DND-41 (cell line): ENCODE data around the gene RAD51B.

Source experiments
- ATAC-seq: fragments of 200-7000 bp; cut with Tn5 transposase; 3 replicates; pipeline ENCODE4 v1.9.1; 2021; ENCODE audit warnings: low read depth; ENCODE audit not compliant: insufficient read depth
- DNase-seq: peaks from one replicate; pipeline ENCODE4 v3.0.0-alpha.2; 2020
- H2AFZ ChIP-seq: 2 replicates; pipeline ENCODE4 v1.6.0; 2012; ENCODE audit warnings: low read depth, low read length
- H3K27ac ChIP-seq: 2 replicates; pipeline ENCODE4 v1.5.1; 2012; ENCODE audit warnings: low read length, inconsistent platforms
- H3K27me3 ChIP-seq: fragments of 200-600 bp; sonication (generic); 2 replicates; pipeline ENCODE4 v1.6.0; 2012; ENCODE audit warnings: low read length, mild to moderate bottlenecking, inconsistent platforms; ENCODE audit not compliant: insufficient read depth, poor library complexity
- H3K36me3 ChIP-seq: 2 replicates; pipeline ENCODE4 v1.5.1; 2012; ENCODE audit warnings: low read length, inconsistent platforms; ENCODE audit not compliant: insufficient read depth
- H3K4me1 ChIP-seq: 2 replicates; pipeline ENCODE4 v1.5.1; 2012; ENCODE audit warnings: mild to moderate bottlenecking, low read length; ENCODE audit not compliant: insufficient read depth
- H3K4me2 ChIP-seq: 2 replicates; pipeline ENCODE4 v1.6.0; 2012; ENCODE audit warnings: mild to moderate bottlenecking, moderate library complexity, low read length, inconsistent platforms; ENCODE audit not compliant: insufficient read depth
- H3K4me3 ChIP-seq, 2 experiments: fragments of 200-600 bp in 1 of 2; shearing (Covaris generic) in 1 of 2; 2 replicates each; pipeline ENCODE4 v1.5.1; 2012 to 2016; ENCODE audit warnings: inconsistent platforms in 2 of 2, low read length in 2 of 2, mild to moderate bottlenecking in 2 of 2, low read depth in 1 of 2, moderate library complexity in 1 of 2
- H3K79me2 ChIP-seq: 2 replicates; pipeline ENCODE4 v1.6.0; 2012; ENCODE audit warnings: low read length, inconsistent platforms; ENCODE audit not compliant: insufficient read depth
- H3K9ac ChIP-seq: 2 replicates; pipeline ENCODE4 v1.6.0; 2012; ENCODE audit warnings: low read depth, mild to moderate bottlenecking, inconsistent platforms, low read length, moderate library complexity
- H3K9me3 ChIP-seq: 2 replicates; pipeline ENCODE4 v1.5.1; 2012; ENCODE audit warnings: low read length, moderate library complexity, mild to moderate bottlenecking, inconsistent platforms; ENCODE audit not compliant: insufficient read depth, severe bottlenecking
- H4K20me1 ChIP-seq: 2 replicates; pipeline ENCODE4 v1.6.0; 2012; ENCODE audit warnings: low read length; ENCODE audit not compliant: insufficient read depth
- EZH2 ChIP-seq: IDR thresholded peaks from 3 replicates; pipeline ENCODE4 v1.6.1; 2012; ENCODE audit warnings: borderline replicate concordance, low read depth, mild to moderate bottlenecking, moderate library complexity, low read length, inconsistent platforms; ENCODE audit not compliant: severe bottlenecking
- TF ChIP-seq, protein P1 (sequence below): IDR thresholded peaks from 2 replicates; pipeline ENCODE4 v1.5.1; 2012; ENCODE audit warnings: borderline replicate concordance, low read length, moderate library complexity, mild to moderate bottlenecking; ENCODE audit not compliant: poor library complexity, severe bottlenecking; ENCODE audit errors: extremely low read depth

Gene RAD51B

DNA sequence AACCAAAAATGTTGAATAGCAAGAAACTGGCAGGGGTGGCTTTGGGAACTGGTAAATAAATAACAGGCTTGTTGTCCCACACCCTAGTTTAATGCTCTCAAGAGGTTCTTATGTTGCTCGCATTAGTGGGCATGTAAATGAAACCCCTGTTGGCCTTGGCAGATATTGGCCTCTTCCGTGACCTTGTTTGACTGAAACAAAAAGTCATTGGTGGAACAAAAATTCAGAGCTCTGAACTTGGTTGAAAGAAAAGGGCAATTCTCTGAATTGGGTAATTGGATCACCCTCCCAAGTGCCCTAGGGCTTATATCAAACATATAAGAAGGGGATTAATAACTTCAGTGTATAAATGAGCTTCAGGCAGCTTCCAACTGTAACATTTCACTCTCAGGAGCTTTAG lies 547.1 kb downstream of the RAD51B start:
- no peaks in the 10 kb centered on the region for H3K27me3 ChIP-seq
- H3K4me1 ChIP-seq, result no peaks in the 10 kb centered on the region
- H3K27ac ChIP-seq, result no peak overlapping the region
- H3K9ac ChIP-seq, result no peak overlapping the region
- no peak for DNase-seq
- H3K79me2 ChIP-seq, result no peaks in the 10 kb centered on the region
- H4K20me1 ChIP-seq, result no peaks in the 10 kb centered on the region
- no peak overlapping the region for H2AFZ ChIP-seq
- H3K36me3 ChIP-seq, result no peaks in the 10 kb centered on the region
- TF ChIP-seq, protein P1, sequence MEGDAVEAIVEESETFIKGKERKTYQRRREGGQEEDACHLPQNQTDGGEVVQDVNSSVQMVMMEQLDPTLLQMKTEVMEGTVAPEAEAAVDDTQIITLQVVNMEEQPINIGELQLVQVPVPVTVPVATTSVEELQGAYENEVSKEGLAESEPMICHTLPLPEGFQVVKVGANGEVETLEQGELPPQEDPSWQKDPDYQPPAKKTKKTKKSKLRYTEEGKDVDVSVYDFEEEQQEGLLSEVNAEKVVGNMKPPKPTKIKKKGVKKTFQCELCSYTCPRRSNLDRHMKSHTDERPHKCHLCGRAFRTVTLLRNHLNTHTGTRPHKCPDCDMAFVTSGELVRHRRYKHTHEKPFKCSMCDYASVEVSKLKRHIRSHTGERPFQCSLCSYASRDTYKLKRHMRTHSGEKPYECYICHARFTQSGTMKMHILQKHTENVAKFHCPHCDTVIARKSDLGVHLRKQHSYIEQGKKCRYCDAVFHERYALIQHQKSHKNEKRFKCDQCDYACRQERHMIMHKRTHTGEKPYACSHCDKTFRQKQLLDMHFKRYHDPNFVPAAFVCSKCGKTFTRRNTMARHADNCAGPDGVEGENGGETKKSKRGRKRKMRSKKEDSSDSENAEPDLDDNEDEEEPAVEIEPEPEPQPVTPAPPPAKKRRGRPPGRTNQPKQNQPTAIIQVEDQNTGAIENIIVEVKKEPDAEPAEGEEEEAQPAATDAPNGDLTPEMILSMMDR, result no peak
- TF ChIP-seq EZH2, result no peak
- ATAC-seq, result no peak
- H3K4me3 ChIP-seq, result no peak overlapping the region
- H3K4me2 ChIP-seq, result no peak overlapping the region
- no peaks in the 10 kb centered on the region for H3K9me3 ChIP-seq

DNA sequence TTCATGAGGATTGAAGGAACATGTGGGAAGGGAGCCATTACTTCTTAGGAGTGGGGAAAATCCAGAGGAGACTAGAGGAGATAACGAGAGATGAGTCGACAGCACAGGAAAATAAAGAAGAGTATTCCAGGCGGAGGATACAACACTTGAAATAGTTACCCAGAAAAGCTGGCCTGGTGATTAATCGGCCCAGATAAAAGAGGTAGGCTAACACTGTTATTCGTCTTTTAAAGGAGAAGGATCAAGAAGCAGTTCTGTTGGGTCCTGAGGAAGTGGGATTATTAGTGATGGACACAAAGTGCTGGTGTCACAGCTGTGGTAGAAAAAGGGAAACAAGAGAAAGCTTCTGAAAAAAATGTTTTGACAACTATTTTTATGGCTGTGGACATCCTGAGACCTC lies 548.0 kb downstream of the RAD51B start:
- DNase-seq, result no peak
- H3K9me3 ChIP-seq, result no peaks in the 10 kb centered on the region
- H4K20me1 ChIP-seq, result no peaks in the 10 kb centered on the region
- H3K4me3 ChIP-seq, result no peak overlapping the region
- H3K27ac ChIP-seq, result no peak overlapping the region
- H3K9ac ChIP-seq, result no peak overlapping the region
- no peak overlapping the region for H2AFZ ChIP-seq
- TF ChIP-seq, protein P1, result no peak
- TF ChIP-seq EZH2, result no peak
- no peaks in the 10 kb centered on the region for H3K79me2 ChIP-seq
- no peaks in the 10 kb centered on the region for H3K27me3 ChIP-seq
- no peaks in the 10 kb centered on the region for H3K4me1 ChIP-seq
- no peak overlapping the region for H3K4me2 ChIP-seq
- no peak for ATAC-seq
- H3K36me3 ChIP-seq, result no peaks in the 10 kb centered on the region

DNA sequence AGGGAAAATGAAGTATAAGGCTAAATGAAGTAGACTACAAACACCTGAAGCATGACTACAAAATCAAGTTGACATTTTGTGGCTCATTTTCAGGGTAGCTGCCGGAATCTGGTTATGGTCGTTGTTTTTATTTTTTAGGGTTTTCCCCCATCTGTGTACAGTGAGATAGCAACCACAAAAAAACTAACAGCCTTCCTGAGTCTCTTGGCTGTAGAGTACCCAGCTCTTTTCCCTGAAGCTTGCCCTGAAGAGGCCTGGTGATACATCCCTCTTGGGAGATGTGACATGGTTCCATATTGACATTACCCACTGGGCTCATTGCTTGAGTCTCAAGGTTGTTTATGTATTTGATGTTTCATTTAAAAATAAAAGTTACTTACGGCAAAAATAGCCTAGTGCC lies 549.3 kb downstream of the RAD51B start:
- Histone ChIP-seq H3K36me3 (no peaks in the 10 kb centered on the region), H3K79me2 (no peaks in the 10 kb centered on the region), H3K9ac (no peak overlapping the region), H3K4me2 (no peak overlapping the region), H3K27me3 (no peaks in the 10 kb centered on the region), H3K4me1 (no peaks in the 10 kb centered on the region), H4K20me1 (no peaks in the 10 kb centered on the region), H3K4me3 (no peak overlapping the region), H2AFZ (no peak overlapping the region), H3K27ac (no peak overlapping the region), H3K9me3 (no peaks in the 10 kb centered on the region)
- TF ChIP-seq, protein P1, result no peak
- DNase-seq (no peak), ATAC-seq (no peak)
